Hematopoietic multipotent progenitor cell treated with erythropoietin and hydrocortisone succinate and interleukin-3 and kit ligand, for 15 days (in vitro differentiated cells): ENCODE data around the gene BABAM2.

Experiments
- DNase-seq: peaks from one replicate; pipeline ENCODE4 v3.0.0-alpha.2; 2015; ENCODE audit warnings: low spot score

The BABAM2 gene

DNA sequence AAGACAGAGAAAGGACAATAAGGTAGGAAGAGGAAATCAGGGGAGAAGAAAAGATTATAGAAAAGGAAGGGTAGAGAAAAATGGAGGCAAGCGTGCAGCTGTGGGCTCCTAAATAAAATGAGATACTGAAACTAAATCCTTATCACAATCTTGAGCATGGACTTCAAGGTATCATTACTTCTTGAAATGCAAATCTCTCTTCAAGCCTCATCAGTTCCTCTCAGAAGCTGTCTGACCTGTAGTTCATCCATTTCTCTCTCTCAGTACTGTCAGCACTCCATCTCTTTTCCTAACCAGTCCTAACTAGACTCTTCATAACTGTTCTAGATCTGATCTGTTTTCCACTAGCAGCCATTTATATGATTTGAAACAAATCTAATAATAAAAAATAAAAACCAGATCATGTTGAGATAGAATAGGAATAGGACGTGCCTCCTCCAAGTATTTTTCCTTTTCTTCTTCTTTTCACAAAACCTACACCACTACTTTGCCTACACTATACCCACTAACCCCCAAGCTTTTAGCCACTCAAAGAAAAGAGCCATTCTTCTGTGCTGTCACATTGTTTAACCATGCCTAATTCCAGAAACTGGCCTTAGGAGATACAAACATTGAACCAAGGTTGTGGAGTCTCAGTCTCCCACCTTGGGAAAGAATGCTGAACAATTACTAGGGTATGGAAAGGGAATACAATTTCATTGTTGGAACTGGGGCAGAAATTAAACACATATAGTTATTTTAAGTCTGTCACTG is 21.1 kb downstream of the BABAM2 start:
- DNase-seq: no peak

DNA sequence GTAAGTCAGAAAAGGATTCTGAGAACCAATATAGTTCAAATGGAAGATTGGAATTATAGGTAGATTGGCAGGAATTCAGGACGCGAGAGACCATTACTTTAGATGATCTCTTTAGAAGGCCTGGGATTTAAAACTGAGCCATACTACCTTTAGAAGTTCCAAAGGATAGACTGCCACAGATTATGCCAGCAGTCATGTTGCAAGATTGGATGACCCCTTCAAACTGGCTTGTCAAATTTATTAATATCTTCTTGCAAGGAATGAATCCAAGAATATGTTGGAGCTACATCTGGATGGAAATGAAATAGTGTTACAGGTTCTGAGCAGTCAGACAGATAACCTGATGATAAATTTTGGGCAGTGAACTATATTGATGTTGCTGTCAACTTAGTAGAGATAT is 22.0 kb downstream of the BABAM2 start:
- no peak for DNase-seq

DNA sequence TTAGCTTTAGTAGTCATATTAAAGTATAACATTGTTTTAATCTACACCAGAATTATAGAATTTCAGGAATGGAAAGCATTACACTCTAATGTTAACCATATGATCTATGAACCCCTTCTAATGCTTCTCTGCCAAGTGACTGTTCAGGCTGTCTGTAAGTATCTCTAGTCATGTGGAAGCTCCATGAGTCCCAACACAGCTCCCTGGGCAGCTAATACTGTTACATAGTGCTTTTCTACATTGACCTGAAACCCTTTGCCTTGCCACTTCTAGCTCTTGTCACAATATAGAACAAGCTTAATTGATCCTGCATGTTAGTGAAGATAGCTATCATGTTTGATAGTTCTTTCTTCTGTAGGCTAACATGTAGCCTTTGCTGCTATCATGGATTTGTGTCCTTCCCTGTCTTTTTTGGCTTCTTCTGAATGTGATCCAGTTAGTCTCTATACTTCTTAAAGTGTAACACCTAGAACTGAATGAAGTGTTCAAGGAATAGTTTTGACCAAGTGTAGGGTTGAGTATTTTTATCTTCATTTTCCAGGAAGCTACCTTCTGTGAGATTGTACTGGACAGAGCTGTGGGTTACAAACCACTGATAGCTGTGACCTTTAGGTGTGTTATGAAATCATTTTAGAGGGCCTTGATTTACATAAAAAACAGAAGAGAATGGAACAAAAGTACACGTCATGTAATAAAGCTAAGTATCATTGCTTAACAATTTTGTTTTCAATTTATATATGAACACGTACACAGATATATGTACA is 23.7 kb downstream of the BABAM2 start:
- DNase-seq: no peak

DNA sequence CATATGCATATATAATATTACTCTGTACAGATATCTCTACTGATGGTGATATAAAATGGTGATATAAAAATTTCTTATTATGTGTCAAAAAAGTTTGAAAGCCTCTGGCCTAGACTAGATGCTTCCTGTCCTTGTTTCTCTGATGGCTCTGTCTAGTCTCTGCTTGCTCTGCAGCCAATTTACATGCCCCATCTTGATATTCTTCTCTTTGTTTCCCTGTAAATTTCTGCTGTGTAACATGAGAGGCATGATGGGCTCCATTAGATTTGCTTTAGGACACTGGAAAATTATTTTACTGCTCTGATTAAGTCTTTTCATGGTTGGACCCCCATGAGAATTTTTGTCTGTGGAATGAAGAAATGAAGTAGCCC is 24.3 kb downstream of the BABAM2 start:
- no peak for DNase-seq

DNA sequence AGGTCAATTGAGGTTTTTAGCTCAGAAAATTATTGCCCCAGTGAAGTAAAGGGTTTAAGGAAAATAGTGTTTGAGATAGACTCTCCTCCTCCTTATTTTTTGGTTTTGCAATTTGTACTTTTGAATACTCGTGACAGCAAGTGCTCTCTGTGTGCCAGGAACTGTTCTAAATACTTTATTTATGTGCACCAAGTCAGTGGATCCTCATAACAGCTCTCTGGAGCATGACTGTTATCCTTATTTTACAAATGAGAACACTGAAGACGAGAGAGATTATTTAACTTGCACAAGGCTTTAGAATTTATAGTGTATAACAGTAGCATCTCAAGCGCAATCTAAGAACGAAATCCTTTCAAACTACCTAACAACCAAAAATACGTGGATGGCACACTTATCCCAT is 24.7 kb downstream of the BABAM2 start:
- DNase-seq: no peak

DNA sequence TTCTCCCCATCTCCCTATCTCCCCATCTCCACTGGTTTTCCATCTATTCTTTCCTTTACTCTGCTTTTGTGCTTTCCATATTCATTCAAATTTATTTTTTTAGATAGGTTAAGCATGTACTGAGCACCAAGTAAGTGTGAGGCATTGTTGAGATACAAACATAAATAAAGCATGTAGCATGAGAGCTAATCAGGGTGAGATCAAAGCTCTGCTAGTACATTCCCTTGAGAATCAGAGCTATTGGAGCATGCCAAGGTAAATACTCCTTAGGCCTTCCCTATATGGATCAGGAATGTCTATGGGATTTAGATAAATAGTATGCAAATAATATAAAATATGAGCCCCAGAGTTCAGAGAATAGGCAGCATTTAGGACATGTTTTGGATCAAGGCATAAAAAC is 25.3 kb downstream of the BABAM2 start:
- no peak for DNase-seq

DNA sequence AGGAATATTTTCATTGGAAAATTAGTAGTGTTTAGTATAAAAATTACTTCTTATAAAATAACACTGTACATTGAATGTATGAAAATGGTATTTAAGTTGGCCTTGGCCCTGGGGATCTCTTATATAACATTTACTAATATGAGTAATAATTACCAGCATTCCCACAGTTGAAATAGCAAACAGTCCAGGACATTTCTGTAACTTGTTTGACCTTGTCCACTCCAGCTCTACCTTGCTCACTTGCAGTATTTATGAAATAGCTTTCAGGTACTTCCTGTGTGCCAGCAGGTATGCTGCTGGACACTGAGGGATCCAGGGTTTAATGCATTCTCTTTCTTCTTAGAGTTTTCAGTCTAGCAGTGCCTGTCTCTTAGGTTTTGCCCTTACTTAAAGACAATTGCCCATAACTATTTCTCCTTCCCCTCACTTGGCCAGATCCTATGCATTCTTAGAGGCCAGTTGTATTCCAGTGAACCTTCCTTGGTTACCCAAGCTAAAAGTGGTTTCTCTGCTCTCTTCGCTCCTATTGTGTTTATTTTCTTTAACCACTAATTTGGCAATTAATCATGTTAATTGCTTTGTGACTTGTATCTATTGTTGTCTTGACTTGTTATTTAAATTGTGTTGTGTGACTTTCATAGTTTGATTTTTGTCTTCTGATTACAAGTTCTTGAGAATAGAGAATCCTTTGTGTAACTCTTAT is 25.9 kb downstream of the BABAM2 start:
- DNase-seq: no peak

DNA sequence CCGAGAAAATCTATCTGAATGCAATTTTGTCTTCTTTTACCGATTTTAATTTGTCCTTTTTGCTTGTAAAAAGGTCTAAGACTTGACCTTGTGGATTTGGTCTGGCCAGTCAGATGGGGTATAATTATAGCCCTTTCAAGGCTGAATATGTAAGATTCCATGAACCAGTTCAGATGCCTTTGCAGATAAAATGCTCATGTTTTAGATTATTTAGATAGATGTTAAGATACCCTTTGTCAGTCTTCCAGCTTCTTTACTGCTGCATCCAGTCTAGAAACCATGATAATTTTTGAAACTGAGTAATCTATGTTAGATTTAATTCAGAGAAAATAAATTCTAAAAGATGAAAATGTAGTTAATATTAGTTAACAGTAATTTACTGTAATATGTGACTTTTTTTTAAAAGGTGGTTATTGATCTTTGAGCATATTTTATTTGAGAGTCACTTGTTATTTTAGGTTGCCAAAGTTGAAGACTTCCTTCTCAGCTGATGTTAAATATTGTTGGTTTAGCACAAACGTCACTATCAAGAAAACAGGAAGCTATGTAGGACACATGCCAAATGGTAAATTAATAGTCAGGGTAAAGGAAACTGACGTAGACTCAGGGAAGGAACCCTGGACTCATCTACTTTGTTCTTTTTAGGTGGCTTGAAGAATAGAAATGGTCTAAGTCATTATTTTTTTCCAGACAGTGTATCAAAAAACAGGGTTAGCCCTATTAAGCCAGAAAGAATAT is 29.8 kb downstream of the BABAM2 start:
- no peak for DNase-seq

DNA sequence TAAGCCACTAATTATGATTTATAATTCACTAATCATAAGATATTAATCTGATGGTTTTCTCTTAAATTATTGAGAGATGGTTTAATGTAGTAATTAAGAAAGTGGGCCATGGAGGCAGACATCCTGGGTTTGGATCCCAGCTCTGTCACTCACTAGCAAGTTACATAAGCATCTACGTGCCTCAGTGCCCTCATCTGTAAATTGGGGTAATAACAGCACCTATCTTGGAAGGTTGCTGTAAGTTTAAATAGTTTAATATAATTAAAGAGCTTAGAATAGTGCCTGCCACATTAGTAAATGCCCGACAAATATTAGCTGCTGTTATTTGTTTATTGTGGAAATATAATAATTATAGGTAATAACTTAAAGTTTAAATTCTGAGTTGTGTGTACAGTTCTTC is 30.9 kb downstream of the BABAM2 start:
- no peak for DNase-seq

DNA sequence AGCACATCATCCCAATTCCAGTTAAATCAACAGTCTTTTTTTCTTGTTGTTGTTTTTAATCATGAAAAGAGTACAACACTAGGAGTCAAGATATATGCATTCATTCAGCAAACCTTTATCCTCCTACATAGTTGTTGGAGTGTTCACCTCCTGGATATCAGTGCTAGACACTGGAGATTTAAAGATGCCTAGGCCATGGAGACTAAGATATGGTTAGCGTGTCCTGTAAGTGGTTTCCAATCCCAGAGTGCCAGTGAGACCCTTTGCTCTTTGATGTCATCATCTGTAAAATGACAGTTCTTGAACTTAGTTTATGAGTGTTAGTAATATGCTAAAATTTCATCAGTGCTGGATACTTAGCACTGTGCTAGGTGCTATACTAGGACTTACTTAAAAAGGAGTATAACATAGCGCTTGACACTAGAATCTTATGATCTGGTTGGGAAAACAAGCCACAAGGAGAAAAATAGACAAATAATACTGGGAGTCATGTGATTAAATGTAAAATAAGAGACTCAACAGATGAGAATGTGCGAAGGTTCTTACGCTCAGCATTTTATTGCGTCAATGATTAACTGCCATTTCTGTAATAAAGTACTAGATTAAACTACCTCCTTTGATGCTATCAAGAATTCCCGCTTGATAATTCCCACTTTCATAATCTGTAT is 31.5 kb downstream of the BABAM2 start:
- DNase-seq: no peak

DNA sequence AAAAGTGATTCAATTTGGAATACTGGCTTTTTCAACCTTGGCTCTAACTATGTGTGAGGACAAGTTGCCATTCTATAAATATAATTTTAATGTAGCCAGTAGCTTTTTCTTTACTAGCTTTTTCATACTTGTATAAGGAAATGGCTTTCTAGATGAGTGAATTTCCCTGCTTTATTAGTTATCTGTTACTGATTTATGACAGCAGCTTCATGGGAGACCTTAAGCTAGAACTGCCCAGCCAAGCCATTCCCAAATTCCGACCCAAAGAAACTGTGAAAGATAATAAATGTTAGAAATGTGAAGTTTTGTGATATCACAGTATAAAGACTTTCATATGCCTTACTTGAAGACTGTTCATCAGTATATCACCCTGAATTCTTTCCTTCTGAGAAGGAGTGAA is 32.3 kb downstream of the BABAM2 start:
- no peak for DNase-seq

DNA sequence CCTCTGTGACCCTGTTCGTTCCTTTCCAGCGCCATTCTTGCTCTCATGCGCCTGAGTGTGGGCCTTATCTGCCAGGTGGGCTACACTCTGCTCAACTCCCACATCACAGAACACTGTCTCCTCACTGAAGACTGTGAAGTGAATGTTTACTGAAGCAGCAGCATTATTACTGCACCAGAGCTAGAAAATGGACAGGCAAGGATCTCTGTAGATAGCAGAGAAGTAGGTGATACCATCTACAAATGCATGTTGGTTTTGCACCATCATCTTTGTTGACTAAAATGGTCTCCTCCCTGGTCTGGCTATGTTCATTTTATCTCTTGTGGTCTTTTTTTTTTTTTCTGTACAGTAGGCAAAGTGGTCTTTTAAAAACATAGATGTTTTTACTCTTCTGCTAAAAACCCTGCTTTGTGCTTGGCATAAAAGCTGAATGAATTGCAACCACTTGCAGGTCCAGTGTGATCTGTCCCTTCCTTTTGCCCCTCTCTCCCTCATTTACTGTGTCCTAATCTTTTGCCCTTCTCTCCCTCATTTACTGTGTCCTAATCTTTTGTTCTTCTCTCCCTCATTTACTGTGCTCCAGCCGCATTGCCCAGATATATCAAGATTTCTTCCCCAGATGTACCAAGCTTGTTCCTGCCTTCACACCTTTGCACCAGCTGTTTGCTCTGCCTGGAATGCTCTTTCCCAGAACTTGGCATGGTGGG is 35.4 kb downstream of the BABAM2 start:
- no peak for DNase-seq

DNA sequence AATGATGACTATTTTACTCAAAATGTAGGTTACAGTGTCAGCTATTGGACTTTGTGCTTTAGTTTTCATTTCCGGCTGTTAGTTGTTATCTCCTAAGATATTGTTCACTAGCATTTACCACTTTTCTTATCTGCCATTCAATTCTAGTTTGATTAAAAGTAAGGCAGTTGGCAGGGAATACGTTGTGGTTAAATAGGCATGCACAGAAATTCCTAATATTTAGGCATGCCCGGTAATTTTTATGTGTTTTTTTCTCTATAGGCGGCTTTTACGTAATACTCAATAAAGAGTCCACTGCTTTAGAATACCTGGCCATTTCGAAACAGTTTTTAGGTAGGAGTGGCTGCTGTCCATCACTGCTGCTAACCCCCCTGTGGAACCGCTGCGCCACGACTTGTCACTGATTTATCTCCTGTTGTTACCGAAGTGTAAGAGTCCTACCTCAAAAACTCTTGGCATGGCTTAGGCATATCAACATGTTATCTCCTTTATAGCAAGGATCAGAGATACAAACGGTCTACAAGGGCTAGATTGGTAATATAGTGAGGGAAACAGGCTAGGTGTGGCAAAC is 39.5 kb downstream of the BABAM2 start:
- no peak for DNase-seq

DNA sequence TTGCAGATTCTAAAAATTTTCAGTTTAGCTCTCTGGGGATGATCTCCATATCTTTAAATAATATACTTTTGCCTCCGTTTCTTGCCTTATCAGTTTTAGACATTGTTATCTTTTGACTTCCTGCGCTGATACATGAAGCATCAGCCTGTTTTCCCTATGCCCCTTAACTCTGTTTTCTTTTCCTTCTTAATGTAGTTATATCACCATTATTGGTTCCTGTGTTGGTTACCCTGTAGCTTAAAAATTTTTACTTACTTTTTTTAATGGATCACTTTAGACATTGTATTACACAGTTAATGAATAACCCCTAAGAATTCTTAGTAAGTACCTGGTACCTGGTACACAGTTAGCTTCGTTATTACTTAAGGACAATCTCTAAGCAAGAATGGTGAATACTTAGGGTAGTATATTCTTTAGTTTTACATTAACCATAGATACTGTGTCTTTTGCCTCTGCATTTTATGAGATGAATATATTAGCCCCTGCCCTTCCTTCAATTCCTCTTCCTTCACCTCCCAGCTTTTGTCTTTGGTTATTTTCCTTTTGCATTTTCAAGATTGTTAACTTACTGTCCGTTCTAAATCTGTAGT is 40.9 kb downstream of the BABAM2 start:
- no peak for DNase-seq

DNA sequence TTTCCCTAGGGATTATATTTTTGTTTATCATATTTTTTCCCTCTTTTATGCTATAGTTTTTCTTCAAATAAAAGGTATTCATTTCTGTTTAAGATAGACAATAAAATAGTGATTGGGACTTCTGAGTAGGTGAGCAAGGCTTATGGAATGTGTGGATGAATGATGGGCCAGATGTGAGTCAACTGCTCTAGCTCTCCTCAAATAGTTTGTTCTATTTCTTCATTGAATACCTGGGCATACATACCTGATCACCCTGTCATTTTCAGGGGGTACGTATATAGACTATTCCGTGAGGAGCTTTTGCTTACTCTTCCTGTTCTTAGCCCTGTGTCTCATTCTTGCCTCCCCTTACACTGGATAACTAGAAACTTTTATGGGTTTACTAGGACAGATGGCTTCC is 41.9 kb downstream of the BABAM2 start:
- DNase-seq: no peak

DNA sequence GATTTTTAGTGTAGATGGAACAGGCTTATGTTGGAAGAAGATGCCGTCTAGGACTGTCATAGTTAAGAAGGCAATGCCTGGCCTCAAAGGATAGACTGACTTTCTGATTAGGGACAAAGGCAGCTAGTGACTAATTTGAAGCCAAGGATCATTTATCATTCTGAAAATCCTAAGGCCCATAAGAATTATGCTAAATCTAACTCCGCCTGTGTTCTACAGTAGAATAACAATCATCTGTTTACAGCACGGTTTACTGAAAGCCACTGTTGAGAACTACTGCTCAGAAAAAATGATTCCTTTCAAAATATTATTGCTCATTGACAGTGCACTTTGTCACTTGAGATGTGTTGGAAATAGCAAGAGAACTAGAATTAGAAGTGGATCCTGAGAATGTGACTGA is 44.5 kb downstream of the BABAM2 start:
- DNase-seq: no peak

DNA sequence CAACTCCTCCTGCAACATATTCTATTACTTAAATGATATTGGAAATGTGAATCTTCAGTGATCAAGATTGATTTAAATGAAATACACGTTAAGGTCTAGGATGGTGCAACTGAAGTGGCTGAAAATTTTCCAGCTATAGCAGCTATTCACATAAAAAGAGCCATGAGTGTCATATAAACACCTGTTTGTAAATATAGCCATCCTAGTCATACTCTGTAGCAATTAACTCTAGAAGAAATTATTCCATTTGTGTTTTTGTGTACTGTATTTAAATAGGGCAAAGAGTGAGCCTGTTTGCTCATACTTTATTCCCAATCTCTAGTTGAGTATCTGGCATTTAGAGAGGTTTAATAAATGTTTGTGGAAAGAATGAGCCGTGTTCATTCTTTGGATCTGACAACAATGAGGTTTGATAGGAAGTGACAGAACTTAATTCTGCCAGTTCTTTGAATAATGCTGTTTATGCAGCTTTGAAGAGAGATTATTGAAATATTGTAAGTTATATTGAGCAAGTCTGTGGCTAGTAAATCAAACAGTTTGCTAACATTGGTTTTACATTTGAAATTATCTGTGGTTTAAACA is 49.7 kb downstream of the BABAM2 start:
- DNase-seq: no peak

DNA sequence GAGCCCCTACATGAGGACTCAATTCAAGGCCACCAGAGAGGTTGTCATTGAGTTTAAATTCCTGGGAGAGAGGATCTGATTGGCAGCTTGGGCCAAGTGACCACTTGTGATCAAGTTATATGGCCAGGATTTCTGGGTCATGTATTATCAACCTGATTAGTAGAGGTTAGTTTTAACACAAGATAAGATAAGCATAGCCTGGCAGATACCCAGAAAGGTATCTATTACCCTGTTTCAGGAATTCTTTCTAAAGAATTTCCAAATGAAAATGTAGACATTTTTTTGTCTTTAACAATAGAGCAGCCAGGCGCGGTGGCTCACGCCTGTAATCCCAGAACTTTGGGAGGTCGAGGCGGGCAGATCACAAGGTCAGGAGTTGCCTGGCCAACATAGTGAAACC is 50.5 kb downstream of the BABAM2 start:
- DNase-seq: no peak

DNA sequence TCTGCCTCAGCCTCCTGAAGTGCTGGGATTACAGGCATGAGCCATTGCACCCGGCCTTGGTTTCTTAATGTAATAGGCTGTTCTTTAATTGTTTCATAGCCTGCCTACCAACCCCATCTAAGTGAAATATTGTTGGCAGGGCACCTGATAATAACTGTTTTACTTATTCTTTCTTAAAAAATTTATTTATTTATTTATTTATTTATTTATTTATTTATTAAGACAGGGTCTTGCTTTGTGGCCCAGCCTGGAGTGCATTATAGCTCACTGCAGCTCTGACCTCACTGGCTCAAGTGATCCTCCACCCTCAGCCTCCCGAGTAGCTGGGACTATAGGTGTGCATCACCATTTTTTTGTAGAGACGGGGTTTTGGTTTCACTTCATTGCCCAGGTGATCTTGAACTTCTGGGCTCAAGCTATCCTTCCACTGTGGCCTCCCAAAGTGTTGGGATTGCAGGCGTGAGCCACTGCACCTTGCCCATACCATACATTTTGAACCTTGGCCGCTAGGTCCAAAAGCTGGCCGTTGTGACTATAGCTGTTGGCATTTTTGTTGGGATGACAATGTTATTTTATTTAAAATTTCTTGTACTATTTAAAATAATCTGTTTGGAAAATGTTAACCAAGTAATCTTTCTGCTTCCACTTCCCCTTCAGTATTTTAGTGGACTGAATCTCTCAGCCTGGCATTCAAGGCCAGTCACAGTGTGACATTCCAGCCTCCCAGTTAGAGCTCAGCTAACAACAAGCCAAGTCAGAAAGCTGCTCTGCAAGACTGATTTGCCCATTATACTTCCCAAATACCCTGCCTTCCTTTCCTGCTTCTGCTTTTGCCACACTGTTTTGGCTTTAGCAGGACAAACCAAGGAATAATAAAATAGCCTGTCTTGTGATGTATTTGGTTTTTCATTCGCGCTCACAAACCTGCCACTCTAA is 52.4 kb downstream of the BABAM2 start:
- DNase-seq: no peak
